Ovary (tissue), 3 donors: Measurements from ENCODE around the gene TACR3.
"Not testable (repeated sequence)": the region's sequence is repeated elsewhere in the genome, so short reads cannot be mapped to it uniquely, and the experiment has no call there.

Experiments used
- CTCF ChIP-seq, 3 donors: fragments of 450-650 bp in 2 of 3; fragments of 200-600 bp in 1 of 3; IDR thresholded peaks; one replicate each; pipeline versions ENCODE4 v1.5.1 to v1.8.0; 2016 to 2022; ENCODE audit warnings: antibody characterized with exemption in 3 of 3, mild to moderate bottlenecking in 1 of 3
- EP300 ChIP-seq: sonication (generic); formaldehyde crosslinking; IDR thresholded peaks from one replicate; pipeline ENCODE4 v1.6.1; 2017; ENCODE audit warnings: antibody characterized with exemption
- POLR2A ChIP-seq: fragments of 450-650 bp; IDR thresholded peaks from one replicate; pipeline ENCODE4 v1.6.1; 2017; ENCODE audit warnings: antibody characterized with exemption, mild to moderate bottlenecking, moderate library complexity
- donor health status: DM: no; HTN: no; CAD: no.

GRCh38 chr4:103666764-103667163, 53.0 kb downstream of the TACR3 start:
- not testable (repeated sequence) for TF ChIP-seq CTCF (IDR thresholded peaks at IDR 0.05); POLR2A; EP300
